B cell (primary cell): ENCODE measurements around the gene EVI2A. TPM values are rescaled to one million over a fixed set of nuclear protein-coding genes. Genes with fewer than 3 reads are reported as not detected.
A peak's percentile ranks its signal among the peaks of the same experiment; 100 is the strongest.

Experiments
- ATAC-seq: fragments of 200-7000 bp; cut with Tn5 transposase; one replicate; pipeline ENCODE4 v1.10.0; 2021; ENCODE audit warnings: low read depth, mild to moderate bottlenecking, moderate number of reproducible peaks, moderate library complexity
- CTCF ChIA-PET: fragments of 350-600 bp; sonication (Branson Sonifier 250); formaldehyde crosslinking; loops from one replicate; lab custom pipeline; 2021; ENCODE audit warnings: antibody characterized with exemption, inconsistent platforms; lab: Charles Lee
- POLR2A ChIA-PET: fragments of 350-600 bp; sonication (Branson Sonifier 250); formaldehyde crosslinking; loops from one replicate; lab custom pipeline; 2021; ENCODE audit warnings: antibody characterized with exemption; lab: Charles Lee
- DNase-seq: peaks from one replicate; pipeline ENCODE4 v3.0.0; 2013
- H2AFZ ChIP-seq: 2 replicates; pipeline ENCODE4 v1.6.1; 2012; ENCODE audit warnings: mild to moderate bottlenecking, low read depth, low read length; ENCODE audit not compliant: insufficient read depth, poor library complexity, severe bottlenecking
- H3K27ac ChIP-seq, 2 donors: 1 replicate in 1 of 2; 2 replicates in 1 of 2; pipeline ENCODE4 v1.5.1; 2012 to 2013; ENCODE audit warnings: low read length in 2 of 2, mild to moderate bottlenecking in 2 of 2, moderate library complexity in 1 of 2
- H3K27me3 ChIP-seq, 4 experiments: fragments of 200-600 bp in 1 of 4; sonication (generic) in 1 of 4; replicated peaks in 1 of 4; 1 replicate in 2 of 4; 2 replicates in 2 of 4; pipeline versions ENCODE4 v1.6.1 to v1.7.0; 2013 to 2016; ENCODE audit warnings: low read length in 3 of 4, mild to moderate bottlenecking in 2 of 4, mixed read lengths in 1 of 4, moderate library complexity in 1 of 4; ENCODE audit not compliant: insufficient read depth in 4 of 4, control insufficient read depth in 3 of 4; ENCODE audit errors: control extremely low read depth in 1 of 4
- H3K36me3 ChIP-seq, 2 experiments: replicated peaks in 1 of 2; 1 replicate in 1 of 2; 2 replicates in 1 of 2; pipeline versions ENCODE4 v1.6.1 to v1.7.1; 2013; ENCODE audit warnings: low read length in 1 of 2; ENCODE audit not compliant: insufficient read depth in 2 of 2, control insufficient read depth in 1 of 2; ENCODE audit errors: control extremely low read depth in 1 of 2, extremely low read depth in 1 of 2
- H3K4me1 ChIP-seq, 2 donors: fragments of 200-600 bp in 1 of 2; sonication (generic) in 1 of 2; 1 replicate in 1 of 2; 2 replicates in 1 of 2; pipeline versions ENCODE4 v1.5.1 to v1.6.1; 2013 to 2017; ENCODE audit warnings: low read length in 2 of 2; ENCODE audit not compliant: control insufficient read depth in 2 of 2, insufficient read depth in 2 of 2
- H3K4me2 ChIP-seq: replicated peaks from 2 replicates; pipeline ENCODE3; 2012; ENCODE audit warnings: mild to moderate bottlenecking, low read depth, low read length; ENCODE audit not compliant: poor library complexity, severe bottlenecking
- H3K4me3 ChIP-seq, 5 experiments: fragments of 200-600 bp in 1 of 5; sonication (generic) in 1 of 5; 1 replicate in 3 of 5; 2 replicates in 2 of 5; pipeline versions ENCODE4 v1.5.1 to v1.7.0; 2011 to 2016; ENCODE audit warnings: low read length in 4 of 5, mild to moderate bottlenecking in 4 of 5, low read depth in 2 of 5, control low read depth in 1 of 5, moderate library complexity in 1 of 5; ENCODE audit not compliant: insufficient read depth in 1 of 5; ENCODE audit errors: control extremely low read depth in 1 of 5, extremely low read depth in 1 of 5
- H3K79me2 ChIP-seq: fragments of 200-600 bp; sonication (generic); one replicate; pipeline ENCODE4 v1.6.0; 2016; ENCODE audit warnings: low read length; ENCODE audit not compliant: control insufficient read depth, insufficient read depth
- H3K9ac ChIP-seq: fragments of 200-600 bp; sonication (generic); 2 replicates; pipeline ENCODE4 v1.6.1; 2017; ENCODE audit warnings: mild to moderate bottlenecking, low read length, moderate library complexity
- H3K9me3 ChIP-seq, 3 donors: one replicate each; pipeline versions ENCODE4 v1.6.1 to v1.7.1; 2013; ENCODE audit warnings: low read length in 2 of 3; ENCODE audit not compliant: control insufficient read depth in 2 of 3, insufficient read depth in 1 of 3; ENCODE audit errors: control extremely low read depth in 1 of 3
- H4K20me1 ChIP-seq: 2 replicates; pipeline ENCODE4 v1.6.0; 2012; ENCODE audit warnings: mild to moderate bottlenecking, low read length; ENCODE audit not compliant: insufficient read depth, control insufficient read depth, poor library complexity, severe bottlenecking
- H3K27ac Mint-ChIP-seq: one replicate; pipeline ENCODE4 v1.8.0; 2021; ENCODE audit warnings: mixed read lengths
- H3K27me3 Mint-ChIP-seq: one replicate; pipeline ENCODE4 v1.8.0; 2021; ENCODE audit warnings: mixed read lengths
- H3K4me1 Mint-ChIP-seq: one replicate; pipeline ENCODE4 v1.8.0; 2021; ENCODE audit warnings: mixed read lengths
- H3K4me3 Mint-ChIP-seq: one replicate; pipeline ENCODE4 v1.8.0; 2021; ENCODE audit warnings: mixed read lengths
- H3K9me3 Mint-ChIP-seq: one replicate; pipeline ENCODE4 v1.8.0; 2022; ENCODE audit warnings: mixed read lengths; ENCODE audit not compliant: insufficient read depth
- EZH2 ChIP-seq: IDR thresholded peaks from 2 replicates; pipeline ENCODE4 v1.6.1; 2012; ENCODE audit warnings: borderline replicate concordance, low read depth, mild to moderate bottlenecking, moderate library complexity, low read length; ENCODE audit not compliant: insufficient read depth, poor library complexity, severe bottlenecking
- WGBS: methylation state at CpG from one replicate; pipeline ENCODE4 v1.1.5; 2013; ENCODE audit warnings: missing lambda C conversion rate; ENCODE audit not compliant: insufficient coverage; 5-methylcytosine and 5-hydroxymethylcytosine counted together
- intact Hi-C: fragments of 100-400 bp; cut with micrococcal nuclease; formaldehyde crosslinking; loops from one replicate; pipeline ENCODE4 v1.10.0; 2022
- polyA plus RNA-seq: library from polyadenylated mRNA; depleted of rRNA; stranded (reverse); fragments of >200 nt; gene quantifications from 2 replicates; pipeline ENCODE4 v1.2.3, GENCODE V29; 2012
- total RNA-seq, 2 donors: library from RNA; stranded (reverse); fragments of 120-200 nt in 1 of 2; gene quantifications; 1 replicate in 1 of 2; 2 replicates in 1 of 2; pipeline versions ENCODE4 v1.2.3 to v1.2.4, GENCODE V29; 2013 to 2022
- TF ChIP-seq, protein P1 (sequence below): fragments of 200-600 bp; IDR thresholded peaks from one replicate; pipeline ENCODE4 v1.8.0; 2022; ENCODE audit warnings: antibody characterized with exemption, mild to moderate bottlenecking

Gene EVI2A
- total and polyA plus RNA-seq, 2 donors (not counting 1 experiment from before 2014, with no cell fraction given) = 18.2 to 49.3 TPM

DNA sequence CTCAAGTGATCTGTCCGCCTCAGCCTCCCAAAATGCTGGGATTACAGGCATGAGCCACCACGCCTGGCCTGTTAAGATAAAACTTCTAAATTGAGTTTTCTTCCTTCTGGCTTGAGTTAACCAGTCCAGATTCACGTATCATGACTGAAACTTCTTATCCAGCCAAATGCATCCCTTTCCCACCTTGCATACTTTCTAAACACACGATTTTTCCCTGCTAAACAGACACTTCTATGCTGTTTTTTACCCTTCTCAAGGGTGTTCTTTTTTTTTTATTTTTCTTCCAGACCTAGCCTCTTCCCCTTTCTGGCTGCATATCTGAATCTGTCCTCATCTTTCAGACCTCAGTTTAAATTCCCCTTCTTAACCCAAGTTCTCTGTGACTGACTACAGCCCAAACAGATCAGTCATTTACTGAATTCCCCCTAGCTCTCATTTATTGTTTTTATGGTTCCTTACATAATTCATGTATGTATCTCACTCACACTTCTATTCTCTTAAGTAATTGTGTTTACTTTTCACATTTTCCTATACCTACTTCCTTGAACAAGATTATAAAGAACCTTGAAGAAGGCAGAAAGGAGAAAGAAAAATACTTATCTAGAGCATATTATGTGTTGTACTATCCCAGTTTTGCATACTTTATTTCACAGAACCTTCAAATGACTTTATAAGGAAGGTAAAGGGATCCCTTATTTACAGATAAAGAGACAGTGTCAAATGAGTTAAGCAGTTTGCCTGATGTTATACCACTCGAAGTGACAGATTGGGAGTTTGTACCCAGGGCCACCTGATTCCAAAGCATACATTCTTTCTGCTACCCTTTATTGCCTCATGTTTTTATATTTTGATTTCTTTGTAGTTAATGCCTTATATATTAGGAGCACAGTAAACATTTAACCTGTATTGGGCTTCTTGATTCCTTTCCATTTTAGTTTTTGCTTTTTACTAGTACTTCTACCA, 12.8 kb downstream of the EVI2A start:
- H3K4me2 ChIP-seq = peak overlapping the region; percentile 79
- ChIA-PET CTCF (interaction anchor here (0.8 kb wide), 1 partner anchor 11 kb away, joined by 3 read pairs; no protein-coding TSS in a partner anchor), POLR2A (interaction anchor here (0.6 to 2.4 kb wide), 4 partner anchors 10 to 1549 kb away, joined by 3 to 8 read pairs (median 4); partner anchors contain the start of gene EVI2A)
- peaks cover 72% of the 10 kb centered on the region for H3K4me1 Mint-ChIP-seq
- no peak overlapping the region for H2AFZ ChIP-seq
- peak; percentile 59 for DNase-seq
- H3K9me3 ChIP-seq = no peaks in the 10 kb centered on the region
- peaks cover 28 to 43% of the 10 kb centered on the region in 2 donors for H3K4me1 ChIP-seq
- peaks cover 37% of the 10 kb centered on the region for H4K20me1 ChIP-seq
- WGBS = 26% methylated on average over 4 of the region's 5 CpGs
- H3K9me3 Mint-ChIP-seq = no peaks in the 10 kb centered on the region
- intact Hi-C loops = loop anchor here (1.0 to 5.0 kb wide), 6 partner anchors 10 to 1378 kb away; partner anchors contain the start of genes ATAD5 and SSH2
- peak overlapping the region; percentile 85 for H3K4me3 Mint-ChIP-seq
- H3K27ac ChIP-seq = peak overlapping the region; percentile 26 to 84
- TF ChIP-seq EZH2 = no peak
- TF ChIP-seq, protein P1, sequence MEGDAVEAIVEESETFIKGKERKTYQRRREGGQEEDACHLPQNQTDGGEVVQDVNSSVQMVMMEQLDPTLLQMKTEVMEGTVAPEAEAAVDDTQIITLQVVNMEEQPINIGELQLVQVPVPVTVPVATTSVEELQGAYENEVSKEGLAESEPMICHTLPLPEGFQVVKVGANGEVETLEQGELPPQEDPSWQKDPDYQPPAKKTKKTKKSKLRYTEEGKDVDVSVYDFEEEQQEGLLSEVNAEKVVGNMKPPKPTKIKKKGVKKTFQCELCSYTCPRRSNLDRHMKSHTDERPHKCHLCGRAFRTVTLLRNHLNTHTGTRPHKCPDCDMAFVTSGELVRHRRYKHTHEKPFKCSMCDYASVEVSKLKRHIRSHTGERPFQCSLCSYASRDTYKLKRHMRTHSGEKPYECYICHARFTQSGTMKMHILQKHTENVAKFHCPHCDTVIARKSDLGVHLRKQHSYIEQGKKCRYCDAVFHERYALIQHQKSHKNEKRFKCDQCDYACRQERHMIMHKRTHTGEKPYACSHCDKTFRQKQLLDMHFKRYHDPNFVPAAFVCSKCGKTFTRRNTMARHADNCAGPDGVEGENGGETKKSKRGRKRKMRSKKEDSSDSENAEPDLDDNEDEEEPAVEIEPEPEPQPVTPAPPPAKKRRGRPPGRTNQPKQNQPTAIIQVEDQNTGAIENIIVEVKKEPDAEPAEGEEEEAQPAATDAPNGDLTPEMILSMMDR = no peak
- H3K27ac Mint-ChIP-seq = peak overlapping the region; percentile 96
- H3K4me3 ChIP-seq = peak overlapping the region; percentile 28 to 98 (median 80)
- peaks cover 3 to 43% of the 10 kb centered on the region in 2 experiments for H3K36me3 ChIP-seq
- H3K9ac ChIP-seq = peak overlapping the region; percentile 79
- H3K27me3 ChIP-seq = no peaks in the 10 kb centered on the region
- H3K27me3 Mint-ChIP-seq = no peaks in the 10 kb centered on the region
- ATAC-seq = peak; percentile 38
- H3K79me2 ChIP-seq = peaks cover 96% of the 10 kb centered on the region
